ENCODE data around the gene ASPSCR1. TPM values are rescaled to one million over a fixed set of nuclear protein-coding genes. Genes with fewer than 3 reads are reported as not detected.

The ASPSCR1 gene
- total and polyA plus RNA-seq, 2 of the 13 experiments (the other 11 are each of a cell fraction or from before 2014, with no cell fraction given): 274 to 314 TPM

GRCh38 chr17:81961521-81962498, 15.6 kb upstream of the ASPSCR1 start:
- Histone ChIP-seq H2AFZ (ENCODE audit: low read length) (no peak overlapping the region), H3K27me3 (ENCODE audit: control insufficient read depth in 1 of 2, insufficient read depth in 2 of 2, low read length in 2 of 2) (no peaks in the 10 kb centered on the region; a peak in 1 of 5 replicates), H3K9me3 (ENCODE audit: low read length) (no peaks in the 10 kb centered on the region), H3K4me1 (ENCODE audit: insufficient read depth, low read length) (peaks cover 73% of the 10 kb centered on the region), H4K20me1 (ENCODE audit: insufficient read depth, low read length) (peaks cover 21% of the 10 kb centered on the region), H3K4me3 (replicated peaks in 1 of 3; ENCODE audit: insufficient read depth in 1 of 3, low read depth in 2 of 3, low read length in 3 of 3) (peak overlapping the region; percentile 66 to 81 (median 74)), H3K79me2 (ENCODE audit: insufficient read depth, low read length) (peaks cover 59% of the 10 kb centered on the region), H3K36me3 (replicated peaks in 1 of 2; ENCODE audit: control insufficient read depth in 1 of 2, insufficient read depth in 2 of 2, low read length in 2 of 2) (peaks cover 16 to 27% of the 10 kb centered on the region in 2 experiments), H3K9ac (ENCODE audit: insufficient read depth, low read depth, low read length) (peak overlapping the region; percentile 91), H3K27ac (ENCODE audit: extremely low read length, insufficient read depth, low read length) (peak overlapping the region; percentile 84), H3K4me2 (ENCODE audit: low read depth, low read length) (peak overlapping the region; percentile 94)
- no peak for FAIRE-seq
- ChIA-PET POLR2A (interaction anchor here (1.8 to 7.0 kb wide), 11 partner anchors 9 to 76 kb away, joined by 7 to 406 read pairs (median 17); partner anchors contain the start of genes ASPSCR1, CENPX, DCXR and LRRC45), CTCF (ENCODE audit: low intra/inter-chr PET ratio, low total read pairs) (interaction anchor here (3.6 to 4.7 kb wide), 5 partner anchors 16 to 58 kb away, joined by 25 to 181 read pairs (median 33); partner anchors contain the start of genes ASPSCR1, CENPX and LRRC45)
- BruUV-seq (replicated peaks): no TSS peak
- DNase-seq (ENCODE audit: low spot score): no peak
- ATAC-seq: peak; percentile 11
- WGBS (ENCODE audit: low lambda C conversion rate): 38% methylated on average over 27 of the region's 82 CpGs
- intact Hi-C loops (cut with micrococcal nuclease; ENCODE audit: unreplicated experiment) (loop anchor here (2.0 kb wide), 1 partner anchor 33 kb away; no protein-coding TSS in a partner anchor), in situ Hi-C loops (cut with HindIII; ENCODE audit: extremely low pct_ligation_motif_present, low pct_unique_long_range_greater_than_20kb) (no loop called here)
- TF ChIP-seq ZNF552 (CRISPR knock-in tag; IDR thresholded peaks at IDR 0.05; ENCODE audit: borderline replicate concordance) (no peak), EED (CRISPR knock-in tag; IDR thresholded peaks at IDR 0.05) (0 out of 2 replicates have a peak, but pooled peaks have one; percentile 14), ZC3H4 (CRISPR knock-in tag; IDR thresholded peaks at IDR 0.05; ENCODE audit: borderline replicate concordance) (peak; percentile 56; the same call in 1 of the 2 replicates), ZMAT3 (CRISPR knock-in tag; conservative IDR thresholded peaks at IDR 0.05) (no peak), POLR2G (IDR thresholded peaks at IDR 0.05; ENCODE audit: low read depth, low read length) (peak; percentile 29; the same call in 1 of the 2 replicates), KLF9 (CRISPR knock-in tag; IDR thresholded peaks at IDR 0.05; ENCODE audit: low read depth) (no peak), NFKBIZ (CRISPR knock-in tag; IDR thresholded peaks at IDR 0.05) (no peak), SRSF1 (optimal IDR thresholded peaks at IDR 0.05; ENCODE audit: low read depth, low read length) (peak; percentile 82), PHB2 (IDR thresholded peaks at IDR 0.05; ENCODE audit: partially characterized antibody) (no peak), MXI1 (IDR thresholded peaks at IDR 0.05; ENCODE audit: borderline replicate concordance, low read depth, low read length) (no peak), SRSF4 (IDR thresholded peaks at IDR 0.05; ENCODE audit: low read depth, low read length, poor library complexity, severe bottlenecking) (no peak), SAP130 (CRISPR knock-in tag; IDR thresholded peaks at IDR 0.05; ENCODE audit: low read depth) (peak; percentile 34), FOSL2 (CRISPR knock-in tag; IDR thresholded peaks at IDR 0.05) (no peak), IKZF4 (CRISPR knock-in tag; IDR thresholded peaks at IDR 0.05; ENCODE audit: borderline replicate concordance, low read depth, not compliant biosample characterization) (peak; percentile 62), NR3C1 (CRISPR knock-in tag; IDR thresholded peaks at IDR 0.05) (no peak), HNF1A (IDR thresholded peaks at IDR 0.05; ENCODE audit: low read depth) (no peak), HNF1A (CRISPR knock-in tag; IDR thresholded peaks at IDR 0.05; ENCODE audit: borderline replicate concordance) (no peak), GFI1 (CRISPR knock-in tag; IDR thresholded peaks at IDR 0.05; ENCODE audit: borderline replicate concordance) (no peak), ZNF354B (CRISPR knock-in tag; IDR thresholded peaks at IDR 0.05) (no peak)
